GM18909 (cell line): ENCODE results near the gene RHBDD2.

Experiments
- ATAC-seq: cut with Tn5 transposase; IDR thresholded peaks from one replicate; pipeline ENCODE4 v1.9.1; 2021; ENCODE audit warnings: mild to moderate bottlenecking; ENCODE audit not compliant: unreplicated experiment, poor library complexity

RHBDD2 gene

GRCh38 chr7:75915416-75916156 lies 36.8 kb downstream of the RHBDD2 start:
- peak; percentile 21 for ATAC-seq

GRCh38 chr7:75916259-75916658 lies 37.4 kb downstream of the RHBDD2 start:
- no peak for ATAC-seq

- no peak for ATAC-seq
Observed at GRCh38 chr7:75916685-75917634, 38.1 kb downstream of the RHBDD2 start.

GRCh38 chr7:75920431-75921161 lies 41.8 kb downstream of the RHBDD2 start:
- no peak for ATAC-seq

GRCh38 chr7:75921479-75921878 lies 42.6 kb downstream of the RHBDD2 start:
- ATAC-seq, result no peak

- ATAC-seq, result no peak
Observed at GRCh38 chr7:75922966-75923603, 44.3 kb downstream of the RHBDD2 start.

- no peak for ATAC-seq
Observed at GRCh38 chr7:75924256-75924655, 45.4 kb downstream of the RHBDD2 start.

GRCh38 chr7:75924889-75925288 lies 46.1 kb downstream of the RHBDD2 start:
- no peak for ATAC-seq

- ATAC-seq, result no peak
Observed at GRCh38 chr7:75925717-75926435, 47.0 kb downstream of the RHBDD2 start.

GRCh38 chr7:75928568-75928914 lies 49.7 kb downstream of the RHBDD2 start:
- ATAC-seq, result peak; percentile 71

GRCh38 chr7:75931680-75932079 lies 52.8 kb downstream of the RHBDD2 start:
- no peak for ATAC-seq

GRCh38 chr7:75937958-75938786 lies 59.3 kb downstream of the RHBDD2 start:
- no peak for ATAC-seq
